GM21737 (cell line): ENCODE results near the gene SLC7A1.

Experiments
- ATAC-seq: cut with Tn5 transposase; IDR thresholded peaks from one replicate; pipeline ENCODE4 v1.9.1; 2021; ENCODE audit warnings: mild to moderate bottlenecking, moderate library complexity; ENCODE audit not compliant: unreplicated experiment

SLC7A1 gene

GRCh38 chr13:29583073-29583785 is 12.3 kb downstream of the SLC7A1 start:
- ATAC-seq, result no peak

- ATAC-seq, result no peak
Observed at GRCh38 chr13:29582171-29582570, 13.3 kb downstream of the SLC7A1 start.

- ATAC-seq, result no peak
Observed at GRCh38 chr13:29581666-29582065, 13.8 kb downstream of the SLC7A1 start.

- ATAC-seq, result no peak
Observed at GRCh38 chr13:29579094-29579493, 16.4 kb downstream of the SLC7A1 start.

GRCh38 chr13:29578300-29579085 is 17.0 kb downstream of the SLC7A1 start:
- no peak for ATAC-seq

- no peak for ATAC-seq
Observed at GRCh38 chr13:29577136-29578051, 18.1 kb downstream of the SLC7A1 start.

- ATAC-seq, result no peak
Observed at GRCh38 chr13:29576581-29576980, 18.9 kb downstream of the SLC7A1 start.

- no peak for ATAC-seq
Observed at GRCh38 chr13:29575098-29575497, 20.4 kb downstream of the SLC7A1 start.

- no peak for ATAC-seq
Observed at GRCh38 chr13:29573190-29573589, 22.3 kb downstream of the SLC7A1 start.

- no peak for ATAC-seq
Observed at GRCh38 chr13:29572575-29572974, 22.9 kb downstream of the SLC7A1 start.

- ATAC-seq, result no peak
Observed at GRCh38 chr13:29571876-29572570, 23.5 kb downstream of the SLC7A1 start.

- ATAC-seq, result no peak
Observed at GRCh38 chr13:29570051-29570654, 25.3 kb downstream of the SLC7A1 start.

GRCh38 chr13:29569253-29570050 is 26.0 kb downstream of the SLC7A1 start:
- no peak for ATAC-seq

- no peak for ATAC-seq
Observed at GRCh38 chr13:29568731-29569130, 26.8 kb downstream of the SLC7A1 start.

- ATAC-seq, result no peak
Observed at GRCh38 chr13:29567411-29567810, 28.1 kb downstream of the SLC7A1 start.

- ATAC-seq, result no peak
Observed at GRCh38 chr13:29566206-29566605, 29.3 kb downstream of the SLC7A1 start.

- no peak for ATAC-seq
Observed at GRCh38 chr13:29564818-29565217, 30.7 kb downstream of the SLC7A1 start.

- no peak for ATAC-seq
Observed at GRCh38 chr13:29564373-29564772, 31.1 kb downstream of the SLC7A1 start.

- ATAC-seq, result no peak
Observed at GRCh38 chr13:29563941-29564340, 31.5 kb downstream of the SLC7A1 start.
